ENCODE measurements around the gene VAC14.
A peak's percentile ranks its signal among the peaks of the same experiment; 100 is the strongest.

Gene VAC14

GRCh38 chr16:70687671-70688245 lies 113.2 kb downstream of the VAC14 start:
- H3K4me1 ChIP-seq (ENCODE audit: insufficient read depth, low read length, poor library complexity, severe bottlenecking): peaks cover 23% of the 10 kb centered on the region
- H3K4me2 ChIP-seq (ENCODE audit: low read depth, low read length, poor library complexity, severe bottlenecking): no peak overlapping the region
- H4K20me1 ChIP-seq (ENCODE audit: insufficient read depth, low read length, poor library complexity, severe bottlenecking): peaks cover under 1% of the 10 kb centered on the region
- no peaks in the 10 kb centered on the region for H3K9me3 ChIP-seq (ENCODE audit: insufficient read depth, low read depth, low read length)
- no peaks in the 10 kb centered on the region for H3K36me3 ChIP-seq (ENCODE audit: insufficient read depth, low read length)
- H3K9me2 ChIP-seq (replicated peaks; ENCODE audit: low read depth, low read length): no peaks in the 10 kb centered on the region
- no peak overlapping the region for H3K4me3 ChIP-seq (ENCODE audit: low read length, poor library complexity, severe bottlenecking)
- no peak for TF ChIP-seq EZH2phosphoT487 (IDR thresholded peaks at IDR 0.05; ENCODE audit: borderline replicate concordance)
- TF ChIP-seq CTCF (conservative IDR thresholded peaks at IDR 0.05; ENCODE audit: low read length): no peak
- H2AFZ ChIP-seq (ENCODE audit: low read length): no peak overlapping the region
- H3K27me3 ChIP-seq (ENCODE audit: insufficient read depth, low read length, poor library complexity, severe bottlenecking): no peaks in the 10 kb centered on the region
- H3K9ac ChIP-seq (ENCODE audit: low read depth, low read length, poor library complexity, severe bottlenecking): no peak overlapping the region
- H3K79me2 ChIP-seq (ENCODE audit: insufficient read depth, low read length): peaks cover 18% of the 10 kb centered on the region; the same call in 1 of the 2 replicates
- H3F3A ChIP-seq (ENCODE audit: low read depth): no peaks in the 10 kb centered on the region

DNA sequence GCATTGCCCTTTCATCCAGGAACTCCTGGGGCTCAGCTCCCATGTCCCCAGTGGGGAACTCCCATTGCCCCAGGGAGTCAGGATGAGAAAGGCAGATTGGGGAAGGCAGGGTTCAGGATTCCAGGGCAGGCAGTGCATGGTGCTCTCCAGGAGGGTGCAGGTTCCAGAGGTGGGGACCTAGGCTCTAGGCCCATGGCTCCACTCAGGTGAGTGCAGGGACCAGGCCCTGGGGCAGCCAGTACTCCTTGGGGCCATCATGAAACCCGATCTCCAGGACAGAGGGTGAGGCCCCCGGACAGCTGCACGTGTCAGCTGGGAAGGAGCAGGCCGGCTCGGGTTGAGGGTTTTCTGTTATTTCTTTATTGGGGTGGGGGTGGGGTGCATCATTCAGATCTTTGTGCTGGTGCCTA lies 113.9 kb downstream of the VAC14 start:
- H3K4me3 ChIP-seq (ENCODE audit: low read length, poor library complexity, severe bottlenecking): no peak overlapping the region
- TF ChIP-seq EZH2phosphoT487 (IDR thresholded peaks at IDR 0.05; ENCODE audit: borderline replicate concordance): no peak
- TF ChIP-seq CTCF (conservative IDR thresholded peaks at IDR 0.05; ENCODE audit: low read length): no peak

GRCh38 chr16:70686376-70687101 lies 114.4 kb downstream of the VAC14 start:
- H3F3A ChIP-seq (ENCODE audit: low read depth): no peaks in the 10 kb centered on the region
- no peaks in the 10 kb centered on the region for H3K27me3 ChIP-seq (ENCODE audit: insufficient read depth, low read length, poor library complexity, severe bottlenecking)
- no peaks in the 10 kb centered on the region for H3K9me2 ChIP-seq (replicated peaks; ENCODE audit: low read depth, low read length)
- no peak overlapping the region for H3K9ac ChIP-seq (ENCODE audit: low read depth, low read length, poor library complexity, severe bottlenecking)
- peaks cover 20% of the 10 kb centered on the region for H3K4me1 ChIP-seq (ENCODE audit: insufficient read depth, low read length, poor library complexity, severe bottlenecking)
- no peaks in the 10 kb centered on the region for H3K9me3 ChIP-seq (ENCODE audit: insufficient read depth, low read depth, low read length)
- no peaks in the 10 kb centered on the region for H3K36me3 ChIP-seq (ENCODE audit: insufficient read depth, low read length)
- H2AFZ ChIP-seq (ENCODE audit: low read length): no peak overlapping the region
- peaks cover 6% of the 10 kb centered on the region for H4K20me1 ChIP-seq (ENCODE audit: insufficient read depth, low read length, poor library complexity, severe bottlenecking)
- no peak for TF ChIP-seq EZH2phosphoT487 (IDR thresholded peaks at IDR 0.05; ENCODE audit: borderline replicate concordance)
- no peak for TF ChIP-seq CTCF (conservative IDR thresholded peaks at IDR 0.05; ENCODE audit: low read length)
- peak overlapping the region; percentile 21 for H3K4me2 ChIP-seq (ENCODE audit: low read depth, low read length, poor library complexity, severe bottlenecking)
- peaks cover 18% of the 10 kb centered on the region; the same call in 1 of the 2 replicates for H3K79me2 ChIP-seq (ENCODE audit: insufficient read depth, low read length)
- H3K4me3 ChIP-seq (ENCODE audit: low read length, poor library complexity, severe bottlenecking): peak overlapping the region; percentile 49

More for the DNA sequence above, 113.9 kb downstream of the VAC14 start:
- H3K79me2 ChIP-seq (ENCODE audit: insufficient read depth, low read length): peaks cover 18% of the 10 kb centered on the region; the same call in 1 of the 2 replicates
- H3K4me1 ChIP-seq (ENCODE audit: insufficient read depth, low read length, poor library complexity, severe bottlenecking): peaks cover 17% of the 10 kb centered on the region
- no peak overlapping the region for H3K9ac ChIP-seq (ENCODE audit: low read depth, low read length, poor library complexity, severe bottlenecking)
- H3K36me3 ChIP-seq (ENCODE audit: insufficient read depth, low read length): no peaks in the 10 kb centered on the region
- H2AFZ ChIP-seq (ENCODE audit: low read length): no peak overlapping the region
- no peaks in the 10 kb centered on the region for H3K9me2 ChIP-seq (replicated peaks; ENCODE audit: low read depth, low read length)
- no peaks in the 10 kb centered on the region for H3K27me3 ChIP-seq (ENCODE audit: insufficient read depth, low read length, poor library complexity, severe bottlenecking)
- H3K9me3 ChIP-seq (ENCODE audit: insufficient read depth, low read depth, low read length): no peaks in the 10 kb centered on the region
- peaks cover 6% of the 10 kb centered on the region for H4K20me1 ChIP-seq (ENCODE audit: insufficient read depth, low read length, poor library complexity, severe bottlenecking)
- H3F3A ChIP-seq (ENCODE audit: low read depth): no peaks in the 10 kb centered on the region
- no peak overlapping the region for H3K4me2 ChIP-seq (ENCODE audit: low read depth, low read length, poor library complexity, severe bottlenecking)
